ENCODE data around the gene GPR176.

The GPR176 gene

GRCh38 chr15:39801641-39802309, 118.3 kb downstream of the GPR176 start:
- no peak for DNase-seq

- no peak for DNase-seq
Measured at GRCh38 chr15:39799552-39800011, 120.5 kb downstream of the GPR176 start.

GRCh38 chr15:39798382-39798781, 121.7 kb downstream of the GPR176 start:
- DNase-seq = no peak

GRCh38 chr15:39797407-39797806, 122.7 kb downstream of the GPR176 start:
- DNase-seq = no peak

- no peak for DNase-seq
Measured at GRCh38 chr15:39796601-39797000, 123.5 kb downstream of the GPR176 start.

GRCh38 chr15:39795486-39795885, 124.6 kb downstream of the GPR176 start:
- DNase-seq = no peak

- no peak for DNase-seq
Measured at GRCh38 chr15:39794954-39795353, 125.1 kb downstream of the GPR176 start.

- no peak for DNase-seq
Measured at GRCh38 chr15:39793923-39794322, 126.1 kb downstream of the GPR176 start.

GRCh38 chr15:39792844-39793335, 127.2 kb downstream of the GPR176 start:
- DNase-seq = no peak

GRCh38 chr15:39792025-39792843, 127.8 kb downstream of the GPR176 start:
- no peak for DNase-seq

GRCh38 chr15:39789736-39790135, 130.3 kb downstream of the GPR176 start:
- DNase-seq = no peak

GRCh38 chr15:39788800-39789565, 131.1 kb downstream of the GPR176 start:
- no peak for DNase-seq

- no peak for DNase-seq
Measured at GRCh38 chr15:39788108-39788507, 132.0 kb downstream of the GPR176 start.

- DNase-seq = no peak
Measured at GRCh38 chr15:39787479-39787878, 132.6 kb downstream of the GPR176 start.

GRCh38 chr15:39786447-39787056, 133.5 kb downstream of the GPR176 start:
- no peak for DNase-seq

GRCh38 chr15:39785841-39786240, 134.2 kb downstream of the GPR176 start:
- no peak for DNase-seq

GRCh38 chr15:39785139-39785538, 134.9 kb downstream of the GPR176 start:
- no peak for DNase-seq

- no peak for DNase-seq
Measured at GRCh38 chr15:39784638-39785037, 135.4 kb downstream of the GPR176 start.

- no peak for DNase-seq
Measured at GRCh38 chr15:39784125-39784524, 135.9 kb downstream of the GPR176 start.

- DNase-seq = no peak
Measured at GRCh38 chr15:39783244-39783820, 136.7 kb downstream of the GPR176 start.

- DNase-seq = peak; percentile 98
Measured at GRCh38 chr15:39782441-39783138, 137.5 kb downstream of the GPR176 start, which contains the start of gene FSIP1. FSIP1 (minus strand) TSS chr15:39782841; CDS start chr15:39776524, 6,317 bp downstream.

GRCh38 chr15:39781967-39782302, 138.1 kb downstream of the GPR176 start:
- no peak for DNase-seq

Measured in KG1 (cell line).